ENCODE results near the gene LAMB2.

Gene LAMB2

GRCh38 chr3:49132437-49133225 lies at the start of gene LAMB2:
Gene LAMB2, minus strand, starts transcription at chr3:49133050. Its CDS starts 183 bp downstream, at chr3:49132867.
- no peak for DNase-seq

DNA sequence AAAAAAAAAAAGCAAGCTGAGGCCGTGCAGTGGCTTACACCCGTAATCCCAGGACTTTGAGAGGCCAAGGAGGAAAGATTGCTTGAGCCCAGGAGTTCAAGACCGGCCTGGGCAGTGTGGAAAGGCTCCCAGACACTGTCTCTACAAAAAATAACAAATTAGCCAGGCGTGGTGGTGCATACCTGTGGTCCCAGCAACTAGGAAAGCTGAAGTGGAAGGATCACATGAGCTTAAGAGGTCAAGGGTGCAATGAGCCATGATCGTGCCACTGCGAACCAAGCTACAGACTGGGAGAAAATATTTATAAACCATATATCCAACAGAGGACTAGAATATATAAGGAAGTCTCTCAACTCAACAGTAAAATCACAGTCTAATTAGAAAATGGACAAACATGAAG lies 48.5 kb upstream of the LAMB2 start:
- DNase-seq: no peak

DNA sequence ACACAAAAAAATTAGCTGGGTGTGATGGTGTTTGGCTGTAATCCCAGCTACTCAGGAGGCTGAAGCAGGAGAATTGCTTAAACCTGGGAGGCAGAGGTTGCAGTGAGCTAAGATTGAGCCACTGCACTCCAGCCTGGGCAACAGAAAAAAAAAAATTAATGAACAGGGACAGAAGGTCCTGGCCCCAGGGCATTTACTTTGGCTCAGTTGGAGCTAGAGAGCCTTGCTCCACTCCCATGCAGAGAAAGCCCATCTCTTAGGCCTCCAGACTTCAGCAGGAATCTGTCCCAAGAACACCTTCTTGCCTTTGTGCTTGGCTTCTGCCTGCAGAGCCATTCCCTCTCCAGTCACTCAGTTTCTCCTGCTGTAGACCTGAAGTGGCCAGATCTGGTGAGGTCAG lies 47.3 kb upstream of the LAMB2 start:
- DNase-seq: no peak

DNA sequence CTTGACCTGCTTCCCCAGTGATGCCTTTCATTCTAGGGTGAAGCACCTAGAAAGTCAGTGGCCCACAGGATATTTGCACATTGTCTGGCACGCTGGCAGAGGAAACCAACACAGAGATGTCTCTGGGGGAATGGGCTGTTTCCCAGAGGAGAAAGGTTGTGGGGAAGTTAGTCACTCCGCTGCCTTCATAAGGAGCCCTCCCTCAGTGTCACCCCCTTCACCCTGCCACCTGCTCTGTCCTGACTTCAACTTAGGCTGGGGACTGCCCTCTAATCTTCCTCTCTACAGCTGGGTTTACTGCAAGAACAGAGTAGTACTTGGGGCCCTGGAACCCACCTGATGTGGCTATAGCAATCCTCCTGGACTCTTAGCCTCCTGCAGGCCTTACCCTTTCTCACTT lies 44.2 kb upstream of the LAMB2 start:
- DNase-seq: no peak

DNA sequence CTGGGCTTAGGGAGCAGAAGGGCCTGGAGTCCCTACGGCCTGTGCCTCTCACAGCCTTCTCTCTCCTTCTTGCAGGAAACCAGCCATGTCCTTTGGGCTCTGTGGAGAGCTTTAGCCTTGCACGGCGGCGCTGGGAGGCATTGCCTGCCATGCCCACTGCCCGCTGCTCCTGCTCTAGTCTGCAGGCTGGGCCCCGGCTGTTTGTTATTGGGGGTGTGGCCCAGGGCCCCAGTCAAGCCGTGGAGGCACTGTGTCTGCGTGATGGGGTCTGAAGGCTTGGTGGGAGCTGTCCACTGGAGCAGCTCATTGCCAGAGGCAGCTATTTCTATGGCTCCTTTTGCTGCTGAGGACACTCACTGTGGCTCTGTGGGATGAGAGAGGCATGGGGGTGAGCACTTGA lies 42.7 kb upstream of the LAMB2 start:
- no peak for DNase-seq

DNA sequence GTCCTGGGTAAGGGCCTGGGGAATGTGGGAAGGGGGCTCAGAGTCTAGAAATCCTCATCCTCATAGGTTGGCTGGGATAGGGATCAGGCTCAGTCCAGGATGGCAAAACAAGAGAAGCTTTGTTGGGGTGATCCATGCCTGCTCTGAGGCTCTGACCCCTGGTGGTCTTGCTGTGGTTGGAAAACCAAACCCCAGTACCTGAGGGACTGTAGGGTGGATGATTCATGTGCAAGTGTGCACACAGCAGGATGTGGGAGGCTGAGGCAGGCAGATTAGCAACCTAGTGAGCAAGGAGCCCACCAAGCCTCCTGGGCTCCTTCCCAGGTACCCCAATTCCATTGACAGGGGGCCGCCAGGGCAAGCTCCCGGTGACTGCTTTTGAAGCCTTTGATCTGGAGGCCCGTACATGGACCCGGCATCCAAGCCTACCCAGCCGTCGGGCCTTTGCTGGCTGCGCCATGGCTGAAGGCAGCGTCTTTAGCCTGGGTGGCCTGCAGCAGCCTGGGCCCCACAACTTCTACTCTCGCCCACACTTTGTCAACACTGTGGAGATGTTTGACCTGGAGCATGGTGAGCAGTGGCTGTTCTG lies 41.6 kb upstream of the LAMB2 start:
- no peak for DNase-seq

DNA sequence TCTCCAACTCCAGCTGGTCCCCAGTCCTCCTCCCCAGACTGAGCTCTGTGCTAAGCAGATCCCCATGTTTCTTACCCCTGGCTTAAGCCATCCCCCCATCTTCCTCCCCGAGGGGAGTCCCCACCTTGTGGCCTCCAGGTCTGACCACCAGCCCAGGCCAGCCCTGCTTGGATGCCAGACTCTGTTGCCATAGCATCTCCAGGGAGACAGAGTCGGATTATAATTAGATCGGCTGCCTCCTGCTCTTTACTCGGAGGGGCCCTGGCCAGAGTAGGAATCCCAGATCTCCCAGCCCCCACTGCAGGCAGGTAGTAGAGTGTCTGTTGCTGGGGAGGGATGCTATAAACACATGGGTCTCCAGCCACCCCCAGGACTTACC lies 40.9 kb upstream of the LAMB2 start:
- no peak for DNase-seq

DNA sequence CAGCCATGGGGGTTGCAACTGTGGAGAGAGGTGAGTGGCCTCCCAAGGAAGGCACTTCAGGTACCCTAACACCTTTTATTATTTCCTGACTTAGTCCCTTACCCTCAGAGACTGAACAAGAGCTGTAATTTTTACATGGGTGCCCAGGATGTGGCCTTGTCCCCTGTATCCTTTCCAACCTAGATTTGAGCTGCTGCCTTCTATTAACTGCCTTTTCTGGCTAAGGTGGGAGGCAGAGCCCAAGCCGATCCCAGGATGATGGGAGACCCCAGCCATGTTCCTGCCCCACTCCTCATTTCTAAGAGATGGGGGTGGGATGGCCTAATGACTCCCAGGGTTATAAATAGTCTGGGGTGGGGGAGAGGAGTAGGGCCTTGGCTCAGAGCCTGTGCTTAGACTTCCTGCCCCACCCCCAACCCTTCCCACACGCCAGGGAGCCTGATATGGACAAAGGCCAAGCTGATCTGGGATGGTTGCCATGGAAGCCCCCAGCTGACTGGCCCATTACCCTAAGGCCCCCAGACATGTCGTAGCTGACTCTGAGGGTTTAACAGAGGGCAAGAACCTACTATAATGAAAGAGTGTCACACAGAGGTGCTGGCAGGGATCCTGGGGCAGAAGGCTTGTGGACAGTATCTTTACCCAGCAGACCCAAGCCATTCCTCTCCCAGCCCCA lies 40.4 kb upstream of the LAMB2 start:
- no peak for DNase-seq

DNA sequence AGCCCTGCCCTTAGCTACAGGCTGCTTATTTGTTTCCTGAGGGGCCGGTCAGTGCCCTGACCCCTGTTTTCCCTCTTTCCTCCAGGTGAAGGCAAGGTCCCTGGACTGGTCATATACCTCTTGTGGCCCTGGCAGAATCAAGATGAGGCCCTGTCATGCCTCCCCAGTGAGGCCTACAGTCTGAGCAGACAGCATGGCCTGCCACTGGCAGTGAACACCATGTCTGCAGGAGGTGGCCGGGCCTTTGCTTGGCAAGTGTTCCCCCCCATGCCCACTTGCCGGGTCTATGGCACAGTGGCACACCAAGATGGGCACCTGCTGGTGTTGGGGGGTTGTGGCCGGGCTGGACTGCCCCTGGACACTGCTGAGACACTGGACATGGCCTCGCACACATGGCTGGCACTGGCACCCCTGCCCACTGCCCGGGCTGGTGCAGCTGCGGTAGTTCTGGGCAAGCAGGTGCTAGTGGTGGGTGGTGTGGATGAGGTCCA lies 39.7 kb upstream of the LAMB2 start:
- no peak for DNase-seq

- no peak for DNase-seq
These were observed 39.1 kb upstream of the LAMB2 start for GRCh38 chr3:49171775-49172500.

- DNase-seq: peak; percentile 66 to 83
These were observed 38.4 kb upstream of the LAMB2 start, which contains the start of gene KLHDC8B for GRCh38 chr3:49171119-49171774. Gene KLHDC8B, plus strand, starts transcription at chr3:49171598. Its CDS starts 1,172 bp downstream, at chr3:49172770.

- no peak for DNase-seq
These were observed 37.9 kb upstream of the LAMB2 start for GRCh38 chr3:49170744-49171118.

DNA sequence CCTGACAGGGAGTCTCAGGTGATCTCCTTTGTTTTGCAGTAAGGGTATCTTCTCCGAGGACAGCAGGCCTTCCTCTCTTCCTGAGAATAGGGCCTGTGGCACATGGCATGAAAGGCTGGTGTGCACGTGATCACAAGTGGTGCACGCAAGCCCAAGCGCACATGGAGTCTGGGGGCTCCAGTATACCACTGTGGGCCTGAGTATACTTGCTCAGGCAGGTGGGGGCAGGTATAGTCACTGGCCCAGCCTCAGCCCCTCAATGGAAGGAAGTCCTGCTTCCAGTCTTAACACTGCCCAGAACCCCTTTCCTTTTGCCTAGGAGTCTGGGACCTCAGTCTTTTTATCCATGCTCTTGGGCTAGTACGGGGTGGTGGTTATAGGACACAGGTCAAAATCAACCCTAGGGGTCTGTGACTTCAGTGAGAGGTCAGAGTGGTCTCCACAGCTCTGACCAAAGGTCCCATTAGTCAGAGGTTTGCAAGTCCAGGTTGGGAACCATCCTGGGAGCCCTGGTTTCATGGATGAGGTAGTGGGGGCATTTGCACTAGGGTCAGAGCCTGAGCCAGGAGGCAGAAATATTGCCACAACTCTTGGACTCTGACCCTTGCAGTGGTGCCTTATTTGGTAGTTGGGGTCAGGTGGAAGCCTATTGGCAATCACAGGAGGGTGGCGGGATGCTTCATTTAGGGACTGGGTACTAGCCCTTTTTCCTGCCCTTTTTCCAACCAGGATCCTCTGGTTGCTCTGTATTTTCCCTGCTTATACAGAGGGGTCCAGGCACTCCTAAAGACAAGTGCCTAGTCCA lies 34.1 kb upstream of the LAMB2 start:
- DNase-seq: no peak

- peak; percentile 69 to 71 for DNase-seq
These were observed 33.2 kb upstream of the LAMB2 start, which contains the start of gene CCDC71 for GRCh38 chr3:49165771-49166751. Gene CCDC71, minus strand, starts transcription at chr3:49166331. Its CDS starts 2,123 bp downstream, at chr3:49164208.

- DNase-seq: no peak
These were observed 32.3 kb upstream of the LAMB2 start for GRCh38 chr3:49164983-49165720.

GRCh38 chr3:49163609-49164008 lies 30.8 kb upstream of the LAMB2 start:
- no peak for DNase-seq

- DNase-seq: no peak
These were observed 30.0 kb upstream of the LAMB2 start for GRCh38 chr3:49162751-49163419.

- DNase-seq: peak in 1 of 2 experiments; percentile 25
These were observed 29.1 kb upstream of the LAMB2 start for GRCh38 chr3:49161808-49162530.

Data from AML-193 (cell line).